Neural progenitor cell (in vitro differentiated cells): ENCODE measurements around the gene GUCA2B. TPM values are rescaled to one million over a fixed set of nuclear protein-coding genes. Genes with fewer than 3 reads are reported as not detected.

Experiments used
- DNase-seq: peaks from one replicate; pipeline ENCODE4 v3.0.0-alpha.2; 2016; ENCODE audit warnings: low spot score
- H2AFZ ChIP-seq: fragments of 200-600 bp; sonication (generic); replicated peaks from 2 replicates; pipeline ENCODE4 v1.6.1; 2016; ENCODE audit warnings: antibody characterized with exemption
- H3F3A ChIP-seq: fragments of 200-600 bp; sonication (generic); 2 replicates; pipeline ENCODE4 v1.6.1; 2016; ENCODE audit warnings: antibody characterized with exemption, low read depth
- H3K27ac ChIP-seq: fragments of 200-600 bp; sonication (generic); 2 replicates; pipeline ENCODE4 v1.5.1; 2016; ENCODE audit warnings: mild to moderate bottlenecking
- H3K27me3 ChIP-seq: fragments of 200-600 bp; sonication (generic); 2 replicates; pipeline ENCODE4 v1.6.1; 2016; ENCODE audit warnings: mild to moderate bottlenecking, moderate library complexity
- H3K36me3 ChIP-seq: fragments of 200-600 bp; sonication (generic); 2 replicates; pipeline ENCODE4 v1.5.1; 2016
- H3K4me1 ChIP-seq: fragments of 200-600 bp; sonication (generic); 2 replicates; pipeline ENCODE4 v1.6.1; 2016; ENCODE audit warnings: mixed run types
- H3K4me2 ChIP-seq: fragments of 200-600 bp; sonication (generic); 2 replicates; pipeline ENCODE4 v1.6.1; 2016
- H3K4me3 ChIP-seq: fragments of 200-600 bp; sonication (generic); 2 replicates; pipeline ENCODE4 v1.5.1; 2016
- H3K79me2 ChIP-seq: fragments of 200-600 bp; sonication (generic); 2 replicates; pipeline ENCODE4 v1.6.1; 2016; ENCODE audit warnings: low read depth
- H3K9ac ChIP-seq: fragments of 200-600 bp; sonication (generic); 2 replicates; pipeline ENCODE4 v1.6.1; 2016
- H3K9me3 ChIP-seq: fragments of 200-600 bp; sonication (generic); 2 replicates; pipeline ENCODE4 v1.5.1; 2016; ENCODE audit warnings: low read depth
- H4K20me1 ChIP-seq: fragments of 200-600 bp; sonication (generic); 2 replicates; pipeline ENCODE4 v1.6.1; 2016; ENCODE audit warnings: low read depth
- H3K27ac Mint-ChIP-seq: 3 replicates; pipeline ENCODE4 v1.8.0; 2021; ENCODE audit warnings: mixed read lengths
- H3K27me3 Mint-ChIP-seq: 2 replicates; pipeline ENCODE4 v1.8.0; 2022; ENCODE audit warnings: low read depth, mild to moderate bottlenecking, inconsistent platforms, moderate library complexity, mixed read lengths; ENCODE audit not compliant: insufficient read depth
- H3K36me3 Mint-ChIP-seq: 3 replicates; pipeline ENCODE4 v1.8.0; 2021; ENCODE audit warnings: mixed read lengths
- H3K4me1 Mint-ChIP-seq: 3 replicates; pipeline ENCODE4 v1.8.0; 2021; ENCODE audit warnings: mixed read lengths
- H3K4me3 Mint-ChIP-seq: 3 replicates; pipeline ENCODE4 v1.8.0; 2021; ENCODE audit warnings: mild to moderate bottlenecking, moderate library complexity, mixed read lengths
- H3K9me3 Mint-ChIP-seq: 3 replicates; pipeline ENCODE4 v1.8.0; 2020; ENCODE audit warnings: mixed read lengths
- EZH2 ChIP-seq: fragments of 200-600 bp; sonication (generic); IDR thresholded peaks from 2 replicates; pipeline ENCODE4 v1.6.1; 2017; ENCODE audit warnings: antibody characterized with exemption, mild to moderate bottlenecking, moderate library complexity
- EZH2phosphoT487 ChIP-seq: fragments of 200-600 bp; sonication (generic); IDR thresholded peaks from 2 replicates; pipeline ENCODE4 v1.6.1; 2017; ENCODE audit warnings: antibody characterized with exemption
- total RNA-seq: library from RNA; depleted of rRNA; stranded (reverse); fragments of >200 nt; gene quantifications from 2 replicates; pipeline ENCODE4 v1.2.3, GENCODE V29; 2015; ENCODE audit warnings: low replicate concordance
- TF ChIP-seq, protein P1 (sequence below): fragments of 200-600 bp; sonication (generic); IDR thresholded peaks from 2 replicates; pipeline ENCODE4 v1.5.1; 2017; ENCODE audit warnings: antibody characterized with exemption, mild to moderate bottlenecking

GUCA2B gene
- total RNA-seq, 1 donor from 2014 or later: not detected

DNA sequence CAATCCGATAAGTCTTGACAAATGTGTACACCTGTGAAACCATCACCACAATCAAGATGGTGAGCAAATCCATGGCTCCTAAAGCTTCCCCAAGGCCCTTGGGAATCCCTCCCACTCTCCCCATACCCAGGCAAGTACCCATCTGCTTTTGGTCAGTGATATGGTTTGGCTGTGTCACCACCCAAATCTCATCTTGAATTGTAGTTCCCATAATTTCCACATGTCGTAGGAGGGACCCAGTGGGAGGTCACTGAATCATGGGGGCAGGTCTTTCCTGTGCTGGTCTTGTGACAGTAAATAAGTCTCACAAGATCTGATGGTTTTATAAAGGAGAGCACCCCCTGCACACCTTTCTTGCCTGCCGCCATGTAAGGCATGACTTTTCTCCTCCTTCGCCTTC, 14.6 kb upstream of the GUCA2B start:
- Histone ChIP-seq H3K9ac (no peak overlapping the region), H3K36me3 (no peaks in the 10 kb centered on the region), H3K27ac (no peak overlapping the region), H3K4me2 (no peak overlapping the region), H2AFZ (no peak overlapping the region), H4K20me1 (no peaks in the 10 kb centered on the region), H3K27me3 (no peaks in the 10 kb centered on the region), H3K9me3 (no peaks in the 10 kb centered on the region), H3K79me2 (no peaks in the 10 kb centered on the region), H3F3A (no peaks in the 10 kb centered on the region), H3K4me3 (no peak overlapping the region), H3K4me1 (peaks cover 9% of the 10 kb centered on the region)
- H3K9me3 Mint-ChIP-seq: peaks cover 2% of the 10 kb centered on the region
- no peak overlapping the region for H3K4me3 Mint-ChIP-seq
- H3K27ac Mint-ChIP-seq: no peak overlapping the region
- peaks cover 29% of the 10 kb centered on the region for H3K4me1 Mint-ChIP-seq
- no peak for DNase-seq
- no peaks in the 10 kb centered on the region for H3K36me3 Mint-ChIP-seq
- peaks cover 3% of the 10 kb centered on the region for H3K27me3 Mint-ChIP-seq
- TF ChIP-seq EZH2: no peak
- TF ChIP-seq, protein P1, sequence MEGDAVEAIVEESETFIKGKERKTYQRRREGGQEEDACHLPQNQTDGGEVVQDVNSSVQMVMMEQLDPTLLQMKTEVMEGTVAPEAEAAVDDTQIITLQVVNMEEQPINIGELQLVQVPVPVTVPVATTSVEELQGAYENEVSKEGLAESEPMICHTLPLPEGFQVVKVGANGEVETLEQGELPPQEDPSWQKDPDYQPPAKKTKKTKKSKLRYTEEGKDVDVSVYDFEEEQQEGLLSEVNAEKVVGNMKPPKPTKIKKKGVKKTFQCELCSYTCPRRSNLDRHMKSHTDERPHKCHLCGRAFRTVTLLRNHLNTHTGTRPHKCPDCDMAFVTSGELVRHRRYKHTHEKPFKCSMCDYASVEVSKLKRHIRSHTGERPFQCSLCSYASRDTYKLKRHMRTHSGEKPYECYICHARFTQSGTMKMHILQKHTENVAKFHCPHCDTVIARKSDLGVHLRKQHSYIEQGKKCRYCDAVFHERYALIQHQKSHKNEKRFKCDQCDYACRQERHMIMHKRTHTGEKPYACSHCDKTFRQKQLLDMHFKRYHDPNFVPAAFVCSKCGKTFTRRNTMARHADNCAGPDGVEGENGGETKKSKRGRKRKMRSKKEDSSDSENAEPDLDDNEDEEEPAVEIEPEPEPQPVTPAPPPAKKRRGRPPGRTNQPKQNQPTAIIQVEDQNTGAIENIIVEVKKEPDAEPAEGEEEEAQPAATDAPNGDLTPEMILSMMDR: no peak
- no peak for TF ChIP-seq EZH2phosphoT487

DNA sequence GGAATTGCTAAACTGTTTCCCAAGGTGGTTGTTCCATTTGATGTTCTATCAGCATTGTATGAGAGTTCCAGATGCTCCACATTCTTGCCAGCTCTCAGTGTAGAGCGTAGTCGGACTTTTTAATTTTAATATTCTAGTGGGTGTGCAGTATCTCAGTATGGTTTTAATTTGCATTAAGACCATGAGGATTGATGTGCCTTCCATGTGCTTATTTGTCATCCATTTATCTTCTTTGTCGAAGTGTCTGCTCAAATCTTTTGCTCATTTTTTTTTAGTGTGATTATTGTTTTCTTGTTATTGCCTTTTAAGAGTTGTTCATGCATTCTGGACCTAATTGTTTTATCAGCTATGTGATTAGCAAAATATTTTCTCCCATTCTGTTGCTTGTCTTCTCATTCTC, 13.8 kb upstream of the GUCA2B start:
- peaks cover 3% of the 10 kb centered on the region for H3K27me3 Mint-ChIP-seq
- Histone ChIP-seq H4K20me1 (no peaks in the 10 kb centered on the region), H3K27me3 (no peaks in the 10 kb centered on the region), H3K4me1 (peaks cover 9% of the 10 kb centered on the region), H2AFZ (no peak overlapping the region), H3K9ac (no peak overlapping the region), H3K79me2 (no peaks in the 10 kb centered on the region), H3K4me3 (no peak overlapping the region), H3K27ac (no peak overlapping the region), H3K4me2 (no peak overlapping the region), H3K9me3 (no peaks in the 10 kb centered on the region), H3K36me3 (no peaks in the 10 kb centered on the region), H3F3A (no peaks in the 10 kb centered on the region)
- peaks cover 2% of the 10 kb centered on the region for H3K9me3 Mint-ChIP-seq
- TF ChIP-seq EZH2: no peak
- TF ChIP-seq, protein P1: no peak
- TF ChIP-seq EZH2phosphoT487: no peak
- H3K4me3 Mint-ChIP-seq: no peak overlapping the region
- H3K36me3 Mint-ChIP-seq: no peaks in the 10 kb centered on the region
- H3K27ac Mint-ChIP-seq: no peak overlapping the region
- DNase-seq: no peak
- H3K4me1 Mint-ChIP-seq: peaks cover 36% of the 10 kb centered on the region

DNA sequence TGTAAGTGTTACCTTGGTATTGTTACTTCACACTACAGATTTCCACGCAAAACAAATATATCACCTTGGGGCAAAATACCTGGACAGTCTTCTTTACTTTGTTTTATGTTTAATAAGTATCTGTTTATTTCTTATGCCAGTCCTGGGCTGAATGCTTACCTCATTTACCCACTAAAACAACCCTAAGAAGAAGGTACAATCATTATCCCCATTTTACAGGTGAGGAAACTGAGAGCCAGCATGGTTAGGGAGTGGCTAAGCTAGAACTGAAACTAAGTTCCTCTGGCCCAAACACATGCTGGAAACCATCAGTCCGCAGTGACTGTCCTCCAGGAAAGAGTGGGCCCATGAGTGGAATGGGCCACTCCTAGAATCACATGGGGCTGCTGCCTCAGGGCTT, 13.0 kb upstream of the GUCA2B start:
- H3K79me2 ChIP-seq: no peaks in the 10 kb centered on the region
- H3F3A ChIP-seq: no peaks in the 10 kb centered on the region
- no peaks in the 10 kb centered on the region for H4K20me1 ChIP-seq
- Mint-ChIP-seq H3K9me3 (peaks cover 2% of the 10 kb centered on the region), H3K4me3 (no peak overlapping the region), H3K36me3 (no peaks in the 10 kb centered on the region), H3K4me1 (peaks cover 38% of the 10 kb centered on the region), H3K27ac (no peak overlapping the region), H3K27me3 (peaks cover 3% of the 10 kb centered on the region)
- no peak overlapping the region for H3K27ac ChIP-seq
- no peaks in the 10 kb centered on the region for H3K27me3 ChIP-seq
- no peak overlapping the region for H3K9ac ChIP-seq
- H3K4me1 ChIP-seq: peaks cover 9% of the 10 kb centered on the region
- no peak overlapping the region for H3K4me3 ChIP-seq
- no peak for TF ChIP-seq EZH2
- no peak for TF ChIP-seq EZH2phosphoT487
- TF ChIP-seq, protein P1: no peak
- no peak overlapping the region for H3K4me2 ChIP-seq
- DNase-seq: no peak
- no peaks in the 10 kb centered on the region for H3K36me3 ChIP-seq
- H2AFZ ChIP-seq: no peak overlapping the region
- H3K9me3 ChIP-seq: no peaks in the 10 kb centered on the region
